HG02623 (cell line): ENCODE data around the gene CUEDC1.

Source experiments
- ATAC-seq: cut with Tn5 transposase; IDR thresholded peaks from one replicate; pipeline ENCODE4 v1.9.1; 2021; ENCODE audit warnings: moderate library complexity; ENCODE audit not compliant: unreplicated experiment

Gene CUEDC1

GRCh38 chr17:57814421-57814820 lies 140.8 kb downstream of the CUEDC1 start:
- no peak for ATAC-seq

- no peak for ATAC-seq
These were observed 143.5 kb downstream of the CUEDC1 start for GRCh38 chr17:57811638-57812280.
